Astrocyte (in vitro differentiated cells and primary cell): ENCODE data around the gene DOCK2. TPM values are rescaled to one million over a fixed set of nuclear protein-coding genes. Genes with fewer than 3 reads are reported as not detected.

Experiments used
- DNase-seq: peaks from one replicate; pipeline ENCODE4 v3.0.0-alpha.2; 2010; ENCODE audit warnings: low read depth
- FAIRE-seq: peaks from 2 replicates; lab custom pipeline; 2011; peaks lifted over from hg19 to GRCh38; lab: Jason Lieb, UNC
- H2AFZ ChIP-seq: 2 replicates; pipeline ENCODE4 v1.6.0; 2012; ENCODE audit warnings: low read depth, low read length, inconsistent platforms
- H3K27ac ChIP-seq: 2 replicates; pipeline ENCODE4 v1.5.1; 2011; ENCODE audit warnings: low read depth, low read length, inconsistent platforms
- H3K27me3 ChIP-seq: 2 replicates; pipeline ENCODE4 v1.6.0; 2011; ENCODE audit warnings: low read length, inconsistent platforms; ENCODE audit not compliant: insufficient read depth
- H3K36me3 ChIP-seq: 2 replicates; pipeline ENCODE4 v1.5.1; 2011; ENCODE audit warnings: low read length, inconsistent platforms; ENCODE audit not compliant: insufficient read depth
- H3K4me1 ChIP-seq: 2 replicates; pipeline ENCODE4 v1.5.1; 2011; ENCODE audit warnings: low read length, inconsistent platforms; ENCODE audit not compliant: insufficient read depth
- H3K4me2 ChIP-seq: 2 replicates; pipeline ENCODE4 v1.6.0; 2012; ENCODE audit warnings: low read length, inconsistent platforms
- H3K4me3 ChIP-seq: 2 replicates; pipeline ENCODE4 v1.5.1; 2011; ENCODE audit warnings: low read depth, mild to moderate bottlenecking, low read length, inconsistent platforms; ENCODE audit not compliant: insufficient read depth
- H3K79me2 ChIP-seq: 2 replicates; pipeline ENCODE4 v1.6.0; 2012; ENCODE audit warnings: mild to moderate bottlenecking, low read length, inconsistent platforms; ENCODE audit not compliant: insufficient read depth
- H3K9ac ChIP-seq: 2 replicates; pipeline ENCODE4 v1.6.0; 2012; ENCODE audit warnings: mild to moderate bottlenecking, low read length, inconsistent platforms
- H3K9me3 ChIP-seq: 2 replicates; pipeline ENCODE4 v1.5.1; 2012; ENCODE audit warnings: low read depth, mild to moderate bottlenecking, low read length, inconsistent platforms; ENCODE audit not compliant: insufficient read depth
- H4K20me1 ChIP-seq: 2 replicates; pipeline ENCODE4 v1.6.0; 2012; ENCODE audit warnings: low read length, inconsistent platforms; ENCODE audit not compliant: insufficient read depth
- H3K27ac Mint-ChIP-seq: one replicate; pipeline ENCODE4 v1.8.0; 2021; ENCODE audit warnings: mild to moderate bottlenecking, mixed read lengths; ENCODE audit not compliant: unreplicated experiment
- H3K27me3 Mint-ChIP-seq: one replicate; pipeline ENCODE4 v1.8.0; 2021; ENCODE audit warnings: low read depth, mixed read lengths; ENCODE audit not compliant: unreplicated experiment
- H3K36me3 Mint-ChIP-seq: one replicate; pipeline ENCODE4 v1.8.0; 2021; ENCODE audit warnings: low read depth, mixed read lengths; ENCODE audit not compliant: unreplicated experiment
- H3K4me1 Mint-ChIP-seq: one replicate; pipeline ENCODE4 v1.8.0; 2021; ENCODE audit warnings: low read depth, mixed read lengths; ENCODE audit not compliant: unreplicated experiment
- H3K4me3 Mint-ChIP-seq: one replicate; pipeline ENCODE4 v1.8.0; 2021; ENCODE audit warnings: mild to moderate bottlenecking, moderate library complexity, mixed read lengths; ENCODE audit not compliant: unreplicated experiment
- H3K9me3 Mint-ChIP-seq: one replicate; pipeline ENCODE4 v1.8.0; 2021; ENCODE audit warnings: mild to moderate bottlenecking, mixed read lengths; ENCODE audit not compliant: unreplicated experiment
- CTCF ChIP-seq: IDR thresholded peaks from 2 replicates; pipeline ENCODE4 v1.5.1; 2011; ENCODE audit warnings: low read depth, mild to moderate bottlenecking, inconsistent platforms, low read length, moderate library complexity; ENCODE audit not compliant: insufficient read depth
- EZH2 ChIP-seq: IDR thresholded peaks from 2 replicates; pipeline ENCODE4 v1.6.1; 2012; ENCODE audit warnings: mild to moderate bottlenecking, low read length, inconsistent platforms; ENCODE audit not compliant: insufficient read depth
- total RNA-seq: library from RNA; stranded (reverse); gene quantifications from 2 replicates; pipeline ENCODE4 v1.2.1, GENCODE V29; 2021

Gene DOCK2
- total RNA-seq, 1 donor from 2014 or later, result 0.66 TPM

- no peak for FAIRE-seq
- no peak overlapping the region for H2AFZ ChIP-seq
- no peak overlapping the region for H3K27ac ChIP-seq
- no peaks in the 10 kb centered on the region for H4K20me1 ChIP-seq
- Mint-ChIP-seq H3K4me3 (no peak overlapping the region), H3K27ac (no peak overlapping the region), H3K27me3 (peaks cover 22% of the 10 kb centered on the region), H3K4me1 (no peaks in the 10 kb centered on the region), H3K9me3 (no peaks in the 10 kb centered on the region), H3K36me3 (no peaks in the 10 kb centered on the region)
- H3K36me3 ChIP-seq, result no peaks in the 10 kb centered on the region
- no peak overlapping the region for H3K4me2 ChIP-seq
- H3K27me3 ChIP-seq, result no peaks in the 10 kb centered on the region
- H3K79me2 ChIP-seq, result no peaks in the 10 kb centered on the region
- H3K9ac ChIP-seq, result no peak overlapping the region
- no peak for DNase-seq
- TF ChIP-seq EZH2 (no peak), CTCF (no peak)
- H3K4me3 ChIP-seq, result no peak overlapping the region
- no peaks in the 10 kb centered on the region for H3K4me1 ChIP-seq
- no peaks in the 10 kb centered on the region for H3K9me3 ChIP-seq
These were observed 91.3 kb downstream of the DOCK2 start for GRCh38 chr5:169728418-169728817.

- Histone ChIP-seq H3K4me1 (no peaks in the 10 kb centered on the region), H3K79me2 (no peaks in the 10 kb centered on the region), H3K4me3 (no peak overlapping the region), H3K9me3 (no peaks in the 10 kb centered on the region), H3K36me3 (no peaks in the 10 kb centered on the region), H2AFZ (no peak overlapping the region), H3K4me2 (no peak overlapping the region), H3K9ac (no peak overlapping the region), H3K27me3 (no peaks in the 10 kb centered on the region), H3K27ac (no peak overlapping the region), H4K20me1 (no peaks in the 10 kb centered on the region)
- Mint-ChIP-seq H3K27ac (no peak overlapping the region), H3K27me3 (peaks cover 16% of the 10 kb centered on the region), H3K4me1 (no peaks in the 10 kb centered on the region), H3K36me3 (no peaks in the 10 kb centered on the region), H3K9me3 (no peaks in the 10 kb centered on the region), H3K4me3 (no peak overlapping the region)
- no peak for DNase-seq
- no peak for TF ChIP-seq CTCF
- no peak for TF ChIP-seq EZH2
- no peak for FAIRE-seq
These were observed 94.1 kb downstream of the DOCK2 start for GRCh38 chr5:169731221-169731620.

- Histone ChIP-seq H2AFZ (no peak overlapping the region), H3K27ac (no peak overlapping the region), H3K4me3 (no peak overlapping the region), H3K4me1 (no peaks in the 10 kb centered on the region), H4K20me1 (no peaks in the 10 kb centered on the region), H3K9ac (no peak overlapping the region), H3K36me3 (no peaks in the 10 kb centered on the region), H3K4me2 (no peak overlapping the region), H3K79me2 (no peaks in the 10 kb centered on the region), H3K9me3 (no peaks in the 10 kb centered on the region), H3K27me3 (no peaks in the 10 kb centered on the region)
- Mint-ChIP-seq H3K9me3 (peaks cover 2% of the 10 kb centered on the region), H3K36me3 (no peaks in the 10 kb centered on the region), H3K4me3 (no peak overlapping the region), H3K27me3 (peaks cover 15% of the 10 kb centered on the region), H3K27ac (no peak overlapping the region), H3K4me1 (no peaks in the 10 kb centered on the region)
- FAIRE-seq (no peak), DNase-seq (no peak)
- TF ChIP-seq CTCF, result no peak
- TF ChIP-seq EZH2, result no peak
These were observed 95.8 kb downstream of the DOCK2 start for GRCh38 chr5:169732841-169733240.
